ENCODE results near the gene TPRX2.
"Not testable (repeated sequence)": the region's sequence is repeated elsewhere in the genome, so short reads cannot be mapped to it uniquely, and the experiment has no call there.

TPRX2 gene

GRCh38 chr19:47896773-47897172 is 37.7 kb downstream of the TPRX2 start:
- H3K4me3 ChIP-seq (ENCODE audit: low read depth, low read length): no peak overlapping the region
- no peak for TF ChIP-seq CTCF (IDR thresholded peaks at IDR 0.05; ENCODE audit: low read depth, low read length, missing control alignments)
- no peak for DNase-seq (ENCODE audit: low read depth)

GRCh38 chr19:47897861-47898260 is 38.8 kb downstream of the TPRX2 start:
- TF ChIP-seq CTCF (IDR thresholded peaks at IDR 0.05; ENCODE audit: low read depth, low read length, missing control alignments): no peak
- H3K4me3 ChIP-seq (ENCODE audit: low read depth, low read length): no peak overlapping the region
- DNase-seq (ENCODE audit: low read depth): no peak

GRCh38 chr19:47899335-47899734 is 40.3 kb downstream of the TPRX2 start:
- no peak overlapping the region for H3K4me3 ChIP-seq (ENCODE audit: low read depth, low read length)
- no peak for TF ChIP-seq CTCF (IDR thresholded peaks at IDR 0.05; ENCODE audit: low read depth, low read length, missing control alignments)
- DNase-seq (ENCODE audit: low read depth): no peak

- H3K4me3 ChIP-seq (ENCODE audit: low read depth, low read length): no peak overlapping the region
- TF ChIP-seq CTCF (IDR thresholded peaks at IDR 0.05; ENCODE audit: low read depth, low read length, missing control alignments): no peak
- no peak for DNase-seq (ENCODE audit: low read depth)
Observed at GRCh38 chr19:47901370-47901769, 42.3 kb downstream of the TPRX2 start.

DNA sequence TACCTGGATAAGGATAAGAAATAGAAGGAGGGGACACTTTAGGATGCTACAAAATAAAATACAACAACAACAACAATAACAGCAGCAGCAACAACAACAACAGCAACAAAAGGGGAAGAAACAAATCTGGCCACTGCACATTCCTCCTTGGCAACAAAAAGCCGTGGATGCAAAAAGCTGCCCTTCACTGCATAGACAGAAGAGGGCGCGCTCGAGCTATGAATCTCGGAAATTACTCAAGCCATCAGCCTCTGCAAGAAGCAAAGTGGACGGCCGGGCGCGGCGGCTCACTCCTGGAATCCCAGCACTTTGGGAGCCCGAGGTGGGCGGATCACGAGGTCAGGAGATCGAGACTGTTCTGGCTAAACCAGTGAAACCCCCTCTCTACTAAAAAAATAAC is 50.3 kb downstream of the TPRX2 start:
- not testable (repeated sequence) for DNase-seq (ENCODE audit: low read depth)

GRCh38 chr19:47910191-47910590 is 51.2 kb downstream of the TPRX2 start:
- DNase-seq (ENCODE audit: low read depth); H3K4me3 ChIP-seq (ENCODE audit: low read depth, low read length): not testable (repeated sequence)

More for the DNA sequence above, 50.3 kb downstream of the TPRX2 start:
- H3K4me3 ChIP-seq (ENCODE audit: low read depth, low read length): not testable (repeated sequence)

All from GM12864 (cell line).